Ishikawa (cell line): ENCODE measurements around the gene THAP6.

Experiments
- EGR1 ChIP-seq: IDR thresholded peaks from 2 replicates; pipeline ENCODE4 v1.6.1; 2012
- EP300 ChIP-seq: IDR thresholded peaks from 2 replicates; pipeline ENCODE4 v1.6.1; 2012; ENCODE audit warnings: borderline replicate concordance
- TF ChIP-seq, protein P1 (sequence below): IDR thresholded peaks from 2 replicates; pipeline ENCODE4 v1.6.1; 2012

DNA sequence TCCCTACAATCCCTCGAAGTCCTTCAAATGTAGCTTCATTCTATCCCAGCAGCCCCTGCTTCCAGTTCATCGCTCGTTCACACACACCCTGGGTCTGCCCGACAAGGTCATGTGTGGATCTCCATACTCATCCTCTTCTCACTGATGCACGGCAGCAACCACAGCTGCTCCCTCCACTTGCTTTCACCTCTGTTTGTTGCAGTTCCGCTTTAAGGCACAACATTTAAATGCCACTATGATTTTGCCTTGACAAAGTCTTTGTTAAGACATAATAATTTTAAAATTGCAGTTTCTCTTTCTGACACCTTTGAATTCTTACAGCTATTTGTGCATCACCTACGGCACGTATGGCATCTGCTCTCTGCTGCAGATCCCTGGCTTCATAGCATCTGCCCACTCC, 43.4 kb downstream of the THAP6 start:
- TF ChIP-seq, protein P1, sequence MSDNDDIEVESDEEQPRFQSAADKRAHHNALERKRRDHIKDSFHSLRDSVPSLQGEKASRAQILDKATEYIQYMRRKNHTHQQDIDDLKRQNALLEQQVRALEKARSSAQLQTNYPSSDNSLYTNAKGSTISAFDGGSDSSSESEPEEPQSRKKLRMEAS = no peak
- TF ChIP-seq EGR1 (no peak), EP300 (no peak)
